Immature natural killer cell (primary cell): ENCODE data around the gene MYZAP. TPM values are rescaled to one million over a fixed set of nuclear protein-coding genes. Genes with fewer than 3 reads are reported as not detected.

ENCODE experiments used
- DNase-seq, 3 donors: peaks; one replicate each; pipeline ENCODE4 v3.0.0; 2022; ENCODE audit warnings: mixed read lengths in 1 of 3
- H3K27ac Mint-ChIP-seq, 6 donors: one replicate each; pipeline ENCODE4 v1.8.0; 2020; ENCODE audit warnings: mixed read lengths in 6 of 6, mild to moderate bottlenecking in 5 of 6, inconsistent platforms in 4 of 6, moderate library complexity in 3 of 6
- H3K27me3 Mint-ChIP-seq, 3 donors: one replicate each; pipeline ENCODE4 v1.8.0; 2020 to 2021; ENCODE audit warnings: low read depth in 3 of 3, mild to moderate bottlenecking in 3 of 3, mixed read lengths in 3 of 3, moderate library complexity in 3 of 3, inconsistent platforms in 1 of 3
- H3K36me3 Mint-ChIP-seq, 3 donors: one replicate each; pipeline ENCODE4 v1.8.0; 2020; ENCODE audit warnings: mixed read lengths in 3 of 3, inconsistent platforms in 2 of 3, mild to moderate bottlenecking in 2 of 3
- H3K4me1 Mint-ChIP-seq, 2 donors: one replicate each; pipeline ENCODE4 v1.8.0; 2020; ENCODE audit warnings: inconsistent platforms in 2 of 2, mild to moderate bottlenecking in 2 of 2, mixed read lengths in 2 of 2, moderate library complexity in 1 of 2
- H3K4me3 Mint-ChIP-seq, 5 donors: one replicate each; pipeline ENCODE4 v1.8.0; 2020; ENCODE audit warnings: mild to moderate bottlenecking in 5 of 5, mixed read lengths in 5 of 5, inconsistent platforms in 3 of 5, moderate library complexity in 3 of 5
- H3K9me3 Mint-ChIP-seq, 6 donors: one replicate each; pipeline ENCODE4 v1.8.0; 2020; ENCODE audit warnings: mild to moderate bottlenecking in 6 of 6, mixed read lengths in 6 of 6, inconsistent platforms in 4 of 6, moderate library complexity in 3 of 6
- polyA plus RNA-seq, 3 donors: library from polyadenylated mRNA; unstranded; fragments of 300-500 nt; fragmentation: Illumina TruSeq; gene quantifications; one replicate each; pipeline ENCODE4 v1.2.3, GENCODE V29; 2021

Gene MYZAP
- polyA plus RNA-seq, 3 donors from 2014 or later = 0.52 TPM; not detected in 2

- peaks cover 5 to 8% of the 10 kb centered on the region in 2 donors for H3K4me1 Mint-ChIP-seq
- peak overlapping the region in 1 of 5 donors; percentile 3 for H3K4me3 Mint-ChIP-seq
- peaks cover 0 to 3% (median 0%) of the 10 kb centered on the region in 3 donors for H3K36me3 Mint-ChIP-seq
- DNase-seq = no peak
- H3K27ac Mint-ChIP-seq = no peak overlapping the region
- H3K9me3 Mint-ChIP-seq = no peaks in the 10 kb centered on the region
- peaks cover 12 to 19% (median 18%) of the 10 kb centered on the region in 3 donors for H3K27me3 Mint-ChIP-seq
Measured at GRCh38 chr15:57589754-57590153, 1.9 kb upstream of the MYZAP start.

- Mint-ChIP-seq H3K36me3 (peaks cover 0 to 3% (median 0%) of the 10 kb centered on the region in 3 donors), H3K27ac (no peak overlapping the region), H3K9me3 (no peaks in the 10 kb centered on the region), H3K27me3 (peaks cover 12 to 19% (median 13%) of the 10 kb centered on the region in 3 donors), H3K4me1 (peaks cover 5 to 8% of the 10 kb centered on the region in 2 donors), H3K4me3 (peak overlapping the region in 3 of 5 donors; percentile 23 to 43 (median 36))
- no peak for DNase-seq
Measured at GRCh38 chr15:57591237-57591821, 375 bp upstream of the MYZAP start.

GRCh38 chr15:57592426-57592825, 722 bp downstream of the MYZAP start:
- Mint-ChIP-seq H3K27me3 (peaks cover 12 to 18% (median 15%) of the 10 kb centered on the region in 3 donors), H3K9me3 (no peaks in the 10 kb centered on the region), H3K27ac (no peak overlapping the region), H3K4me1 (peaks cover 5 to 8% of the 10 kb centered on the region in 2 donors), H3K36me3 (peaks cover 0 to 3% (median 0%) of the 10 kb centered on the region in 3 donors), H3K4me3 (peak overlapping the region in 1 of 5 donors; percentile 48)
- no peak for DNase-seq

GRCh38 chr15:57592836-57593420, 1.2 kb downstream of the MYZAP start:
- Mint-ChIP-seq H3K27ac (no peak overlapping the region), H3K4me1 (peaks cover 5 to 8% of the 10 kb centered on the region in 2 donors), H3K27me3 (peaks cover 11 to 16% (median 13%) of the 10 kb centered on the region in 3 donors), H3K9me3 (no peaks in the 10 kb centered on the region), H3K36me3 (peaks cover 0 to 3% (median 0%) of the 10 kb centered on the region in 3 donors), H3K4me3 (peak overlapping the region in 1 of 5 donors; percentile 48)
- no peak for DNase-seq

GRCh38 chr15:57594479-57594878, 2.8 kb downstream of the MYZAP start:
- Mint-ChIP-seq H3K27ac (no peak overlapping the region), H3K27me3 (peaks cover 11 to 16% (median 12%) of the 10 kb centered on the region in 3 donors), H3K9me3 (no peaks in the 10 kb centered on the region), H3K36me3 (peaks cover 0 to 3% (median 0%) of the 10 kb centered on the region in 3 donors), H3K4me3 (no peak overlapping the region), H3K4me1 (peaks cover 5 to 8% of the 10 kb centered on the region in 2 donors)
- no peak for DNase-seq

- H3K27me3 Mint-ChIP-seq = peaks cover 10 to 11% (median 10%) of the 10 kb centered on the region in 3 donors
- H3K4me3 Mint-ChIP-seq = no peak overlapping the region
- peaks cover 5 to 8% of the 10 kb centered on the region in 2 donors for H3K4me1 Mint-ChIP-seq
- H3K9me3 Mint-ChIP-seq = no peaks in the 10 kb centered on the region
- DNase-seq = no peak
- no peak overlapping the region for H3K27ac Mint-ChIP-seq
- H3K36me3 Mint-ChIP-seq = peaks cover 0 to 3% (median 0%) of the 10 kb centered on the region in 3 donors
Measured at GRCh38 chr15:57595011-57595866, 3.5 kb downstream of the MYZAP start.

- Mint-ChIP-seq H3K27ac (no peak overlapping the region), H3K36me3 (peaks cover 0 to 3% (median 0%) of the 10 kb centered on the region in 3 donors), H3K4me1 (peaks cover 1 to 8% of the 10 kb centered on the region in 2 donors), H3K9me3 (no peaks in the 10 kb centered on the region), H3K27me3 (peaks cover 4 to 11% (median 6%) of the 10 kb centered on the region in 3 donors), H3K4me3 (no peak overlapping the region)
- DNase-seq = no peak
Measured at GRCh38 chr15:57596301-57596855, 4.7 kb downstream of the MYZAP start.

- no peak for DNase-seq
- Mint-ChIP-seq H3K27ac (no peak overlapping the region), H3K9me3 (no peaks in the 10 kb centered on the region), H3K4me3 (no peak overlapping the region), H3K27me3 (peaks cover 4 to 11% (median 6%) of the 10 kb centered on the region in 3 donors), H3K36me3 (peaks cover 0 to 3% (median 0%) of the 10 kb centered on the region in 3 donors), H3K4me1 (peaks cover 0 to 8% of the 10 kb centered on the region in 2 donors)
Measured at GRCh38 chr15:57596978-57597377, 5.3 kb downstream of the MYZAP start.

- peaks cover 4 to 7% (median 6%) of the 10 kb centered on the region in 3 donors for H3K27me3 Mint-ChIP-seq
- H3K4me3 Mint-ChIP-seq = no peak overlapping the region
- no peak overlapping the region for H3K27ac Mint-ChIP-seq
- H3K9me3 Mint-ChIP-seq = no peaks in the 10 kb centered on the region
- peaks cover 0 to 5% of the 10 kb centered on the region in 2 donors for H3K4me1 Mint-ChIP-seq
- DNase-seq = no peak
- peaks cover 0 to 3% (median 0%) of the 10 kb centered on the region in 3 donors for H3K36me3 Mint-ChIP-seq
Measured at GRCh38 chr15:57597431-57597830, 5.7 kb downstream of the MYZAP start.

- Mint-ChIP-seq H3K36me3 (no peaks in the 10 kb centered on the region), H3K4me1 (no peaks in the 10 kb centered on the region), H3K4me3 (no peak overlapping the region), H3K9me3 (no peaks in the 10 kb centered on the region), H3K27me3 (peaks cover 2 to 4% (median 2%) of the 10 kb centered on the region in 3 donors), H3K27ac (no peak overlapping the region)
- DNase-seq = no peak
Measured at GRCh38 chr15:57598346-57598745, 6.6 kb downstream of the MYZAP start.

- Mint-ChIP-seq H3K4me3 (no peak overlapping the region), H3K27me3 (peaks cover 0 to 4% (median 2%) of the 10 kb centered on the region in 3 donors), H3K27ac (no peak overlapping the region), H3K4me1 (no peaks in the 10 kb centered on the region), H3K9me3 (no peaks in the 10 kb centered on the region), H3K36me3 (no peaks in the 10 kb centered on the region)
- no peak for DNase-seq
Measured at GRCh38 chr15:57599296-57599810, 7.6 kb downstream of the MYZAP start.

- no peak overlapping the region for H3K4me3 Mint-ChIP-seq
- H3K9me3 Mint-ChIP-seq = no peaks in the 10 kb centered on the region
Measured at GRCh38 chr15:57600197-57600596, 8.5 kb downstream of the MYZAP start.

GRCh38 chr15:57604507-57604906, 12.8 kb downstream of the MYZAP start:
- Mint-ChIP-seq H3K27ac (no peak overlapping the region), H3K4me3 (no peak overlapping the region), H3K27me3 (peaks cover 0 to 8% (median 7%) of the 10 kb centered on the region in 3 donors), H3K9me3 (no peaks in the 10 kb centered on the region), H3K4me1 (no peaks in the 10 kb centered on the region), H3K36me3 (no peaks in the 10 kb centered on the region)
- no peak for DNase-seq

More at GRCh38 chr15:57600197-57600596, 8.5 kb downstream of the MYZAP start:
- H3K4me1 Mint-ChIP-seq = no peaks in the 10 kb centered on the region
- no peaks in the 10 kb centered on the region for H3K36me3 Mint-ChIP-seq
- no peak overlapping the region for H3K27ac Mint-ChIP-seq
- no peak for DNase-seq
- H3K27me3 Mint-ChIP-seq = peaks cover 0 to 4% (median 4%) of the 10 kb centered on the region in 3 donors
